ENCODE measurements around the gene TNFRSF1A. TPM values are rescaled to one million over a fixed set of nuclear protein-coding genes. Genes with fewer than 3 reads are reported as not detected.

Gene TNFRSF1A
- total RNA-seq, 2 experiments from 2014 or later, result 16.3 to 19.2 TPM

DNA sequence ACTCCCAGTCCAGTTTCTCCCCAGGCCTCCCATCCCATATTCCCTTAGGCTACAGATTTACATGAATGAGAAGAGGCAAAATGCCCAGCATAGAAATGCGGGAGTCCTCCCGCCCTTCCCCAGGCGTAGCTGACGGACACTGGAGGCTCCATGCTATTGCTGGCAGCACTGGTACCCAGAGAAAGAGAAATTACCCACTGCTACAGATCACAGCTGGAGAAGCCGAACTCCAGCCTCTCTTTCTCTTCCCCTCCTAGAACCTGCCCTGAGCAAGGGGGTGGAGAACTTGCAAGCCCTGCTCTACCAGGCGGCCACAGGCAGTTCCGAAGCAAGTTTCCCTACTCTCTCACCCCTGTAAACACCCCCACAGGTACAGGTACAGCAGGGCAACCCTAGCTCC is 45.7 kb upstream of the TNFRSF1A start:
- Histone ChIP-seq H3K27ac (ENCODE audit: low read depth in 1 of 2, low read length in 2 of 2) (no peak overlapping the region), H3K36me3 (ENCODE audit: insufficient read depth, low read length) (no peaks in the 10 kb centered on the region), H3K4me1 (ENCODE audit: insufficient read depth, low read length) (peaks cover 14% of the 10 kb centered on the region), H3K4me3 (ENCODE audit: low read length) (no peak overlapping the region), H3K9me3 (ENCODE audit: control insufficient read depth in 1 of 2, insufficient read depth in 1 of 2, low read length in 2 of 2) (peaks cover 0 to 6% of the 10 kb centered on the region in 2 experiments), H3K27me3 (ENCODE audit: control insufficient read depth in 1 of 2, insufficient read depth in 2 of 2, low read length in 2 of 2) (peaks cover 12% of the 10 kb centered on the region in 2 experiments)
- H3K9me3 Mint-ChIP-seq, result no peaks in the 10 kb centered on the region
- DNase-seq (no peak), ATAC-seq (ENCODE audit: poor library complexity) (no peak)
- ChIA-PET POLR2A (interaction anchor here (0.7 kb wide), 1 partner anchor 121 kb away, joined by 3 read pairs; no protein-coding TSS in a partner anchor), CTCF (no interaction called here)
- intact Hi-C loops (cut with DNase I, micrococcal nuclease), result no loop called here
- H3K36me3 Mint-ChIP-seq (ENCODE audit: low read depth), result no peaks in the 10 kb centered on the region
- H3K27ac Mint-ChIP-seq, result no peak overlapping the region
- TF ChIP-seq, protein P1, sequence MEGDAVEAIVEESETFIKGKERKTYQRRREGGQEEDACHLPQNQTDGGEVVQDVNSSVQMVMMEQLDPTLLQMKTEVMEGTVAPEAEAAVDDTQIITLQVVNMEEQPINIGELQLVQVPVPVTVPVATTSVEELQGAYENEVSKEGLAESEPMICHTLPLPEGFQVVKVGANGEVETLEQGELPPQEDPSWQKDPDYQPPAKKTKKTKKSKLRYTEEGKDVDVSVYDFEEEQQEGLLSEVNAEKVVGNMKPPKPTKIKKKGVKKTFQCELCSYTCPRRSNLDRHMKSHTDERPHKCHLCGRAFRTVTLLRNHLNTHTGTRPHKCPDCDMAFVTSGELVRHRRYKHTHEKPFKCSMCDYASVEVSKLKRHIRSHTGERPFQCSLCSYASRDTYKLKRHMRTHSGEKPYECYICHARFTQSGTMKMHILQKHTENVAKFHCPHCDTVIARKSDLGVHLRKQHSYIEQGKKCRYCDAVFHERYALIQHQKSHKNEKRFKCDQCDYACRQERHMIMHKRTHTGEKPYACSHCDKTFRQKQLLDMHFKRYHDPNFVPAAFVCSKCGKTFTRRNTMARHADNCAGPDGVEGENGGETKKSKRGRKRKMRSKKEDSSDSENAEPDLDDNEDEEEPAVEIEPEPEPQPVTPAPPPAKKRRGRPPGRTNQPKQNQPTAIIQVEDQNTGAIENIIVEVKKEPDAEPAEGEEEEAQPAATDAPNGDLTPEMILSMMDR (IDR thresholded peaks at IDR 0.05), result no peak
- H3K27me3 Mint-ChIP-seq, result peaks cover 15% of the 10 kb centered on the region
- no peak overlapping the region for H3K4me3 Mint-ChIP-seq
- H3K4me1 Mint-ChIP-seq (ENCODE audit: low read depth), result peaks cover 4% of the 10 kb centered on the region

DNA sequence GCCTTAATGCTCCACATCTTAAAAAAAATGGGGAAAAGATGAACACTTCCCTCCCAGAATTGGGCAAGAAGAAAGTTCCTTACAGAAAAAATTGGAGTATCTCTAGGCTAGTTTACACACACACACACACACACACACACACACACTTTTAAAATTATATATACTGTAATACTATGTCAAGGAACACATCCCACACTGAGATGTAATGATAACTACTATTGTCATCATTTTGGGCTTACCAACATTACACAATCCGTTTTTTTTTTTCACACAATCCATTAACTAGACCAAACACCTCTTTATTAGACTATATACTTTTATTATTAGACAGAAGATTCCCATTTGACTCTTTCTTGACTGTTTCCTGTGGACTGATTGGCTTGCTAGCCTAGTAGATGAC is 44.6 kb upstream of the TNFRSF1A start:
- Histone ChIP-seq H3K9me3 (ENCODE audit: control insufficient read depth in 1 of 2, insufficient read depth in 1 of 2, low read length in 2 of 2) (peaks cover 0 to 6% of the 10 kb centered on the region in 2 experiments), H3K36me3 (ENCODE audit: insufficient read depth, low read length) (no peaks in the 10 kb centered on the region), H3K4me1 (ENCODE audit: insufficient read depth, low read length) (peaks cover 14% of the 10 kb centered on the region), H3K4me3 (ENCODE audit: low read length) (no peak overlapping the region), H3K27me3 (ENCODE audit: control insufficient read depth in 1 of 2, insufficient read depth in 2 of 2, low read length in 2 of 2) (peaks cover 12 to 15% of the 10 kb centered on the region in 2 experiments), H3K27ac (ENCODE audit: low read depth in 1 of 2, low read length in 2 of 2) (no peak overlapping the region)
- DNase-seq (no peak), ATAC-seq (ENCODE audit: poor library complexity) (no peak)
- no peaks in the 10 kb centered on the region for H3K36me3 Mint-ChIP-seq (ENCODE audit: low read depth)
- peaks cover 24% of the 10 kb centered on the region for H3K27me3 Mint-ChIP-seq
- H3K4me3 Mint-ChIP-seq, result no peak overlapping the region
- POLR2A ChIA-PET, result no interaction called here
- no peaks in the 10 kb centered on the region for H3K9me3 Mint-ChIP-seq
- H3K27ac Mint-ChIP-seq, result no peak overlapping the region
- TF ChIP-seq, protein P1 (IDR thresholded peaks at IDR 0.05), result no peak
- peaks cover 4% of the 10 kb centered on the region for H3K4me1 Mint-ChIP-seq (ENCODE audit: low read depth)
- CTCF ChIA-PET, result no interaction called here
- intact Hi-C loops (cut with DNase I, micrococcal nuclease), result no loop called here

DNA sequence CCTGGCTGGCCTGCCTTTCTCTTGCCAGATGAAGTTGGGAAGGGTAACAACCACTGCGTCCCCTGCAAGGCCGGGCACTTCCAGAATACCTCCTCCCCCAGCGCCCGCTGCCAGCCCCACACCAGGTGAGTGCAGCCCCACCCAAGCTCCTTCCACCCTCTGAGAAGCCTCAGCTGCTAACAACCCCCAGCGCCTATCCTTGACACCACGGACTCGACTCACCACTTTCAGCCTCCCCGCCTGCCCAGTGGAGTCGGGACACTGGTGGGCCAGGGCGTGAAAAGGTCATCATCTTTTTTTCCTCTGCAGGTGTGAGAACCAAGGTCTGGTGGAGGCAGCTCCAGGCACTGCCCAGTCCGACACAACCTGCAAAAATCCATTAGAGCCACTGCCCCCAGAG is 44.2 kb upstream of the TNFRSF1A start:
- H3K4me3 Mint-ChIP-seq, result no peak overlapping the region
- no peaks in the 10 kb centered on the region for H3K36me3 Mint-ChIP-seq (ENCODE audit: low read depth)
- Histone ChIP-seq H3K27me3 (ENCODE audit: control insufficient read depth in 1 of 2, insufficient read depth in 2 of 2, low read length in 2 of 2) (peaks cover 12 to 15% of the 10 kb centered on the region in 2 experiments), H3K4me1 (ENCODE audit: insufficient read depth, low read length) (peaks cover 14% of the 10 kb centered on the region), H3K9me3 (ENCODE audit: control insufficient read depth in 1 of 2, insufficient read depth in 1 of 2, low read length in 2 of 2) (peaks cover 0 to 6% of the 10 kb centered on the region in 2 experiments), H3K27ac (ENCODE audit: low read depth in 1 of 2, low read length in 2 of 2) (no peak overlapping the region), H3K4me3 (ENCODE audit: low read length) (no peak overlapping the region), H3K36me3 (ENCODE audit: insufficient read depth, low read length) (no peaks in the 10 kb centered on the region)
- TF ChIP-seq, protein P1 (IDR thresholded peaks at IDR 0.05), result no peak
- ChIA-PET CTCF (no interaction called here), POLR2A (no interaction called here)
- intact Hi-C loops (cut with DNase I, micrococcal nuclease), result no loop called here
- H3K27me3 Mint-ChIP-seq, result peaks cover 28% of the 10 kb centered on the region
- no peak overlapping the region for H3K27ac Mint-ChIP-seq
- H3K9me3 Mint-ChIP-seq, result no peaks in the 10 kb centered on the region
- peaks cover 4% of the 10 kb centered on the region for H3K4me1 Mint-ChIP-seq (ENCODE audit: low read depth)
- ATAC-seq (ENCODE audit: poor library complexity) (no peak), DNase-seq (no peak)
